ENCODE data around the gene PIP5K1C. TPM values are rescaled to one million over a fixed set of nuclear protein-coding genes. Genes with fewer than 3 reads are reported as not detected.

The PIP5K1C gene
- total RNA-seq, 1 donor from 2014 or later, result 23.5 TPM

DNA sequence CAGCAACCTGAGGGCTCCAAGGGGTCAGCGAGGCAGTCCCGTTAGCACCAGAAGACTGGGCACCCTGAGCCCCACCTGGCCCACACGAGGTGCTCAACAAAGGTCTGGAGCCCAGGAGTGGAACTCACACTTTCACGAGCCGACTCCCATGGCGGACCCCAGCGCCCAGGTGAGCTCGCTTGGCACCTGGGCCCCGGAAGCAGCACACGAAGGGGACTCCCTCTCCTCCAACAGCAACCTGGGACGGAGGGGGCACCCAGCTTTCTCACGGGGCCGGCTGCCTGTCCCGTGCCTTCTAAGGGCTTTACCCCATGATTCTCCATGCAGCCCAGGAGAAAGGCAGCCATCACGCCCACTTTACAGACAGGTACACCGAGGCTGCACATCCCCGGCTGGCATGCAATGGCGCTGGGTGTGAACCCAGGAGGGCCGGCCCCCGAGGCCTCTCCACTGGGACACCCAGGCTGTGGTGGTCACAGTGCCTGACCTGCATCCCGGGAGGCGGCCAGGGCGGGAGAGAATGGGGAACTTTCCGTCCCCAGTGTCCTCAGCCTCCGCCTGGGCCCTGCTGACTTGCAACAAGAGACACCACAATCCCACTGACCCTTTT, 5.0 kb downstream of the PIP5K1C start:
- intact Hi-C loops (cut with micrococcal nuclease), result no loop called here

DNA sequence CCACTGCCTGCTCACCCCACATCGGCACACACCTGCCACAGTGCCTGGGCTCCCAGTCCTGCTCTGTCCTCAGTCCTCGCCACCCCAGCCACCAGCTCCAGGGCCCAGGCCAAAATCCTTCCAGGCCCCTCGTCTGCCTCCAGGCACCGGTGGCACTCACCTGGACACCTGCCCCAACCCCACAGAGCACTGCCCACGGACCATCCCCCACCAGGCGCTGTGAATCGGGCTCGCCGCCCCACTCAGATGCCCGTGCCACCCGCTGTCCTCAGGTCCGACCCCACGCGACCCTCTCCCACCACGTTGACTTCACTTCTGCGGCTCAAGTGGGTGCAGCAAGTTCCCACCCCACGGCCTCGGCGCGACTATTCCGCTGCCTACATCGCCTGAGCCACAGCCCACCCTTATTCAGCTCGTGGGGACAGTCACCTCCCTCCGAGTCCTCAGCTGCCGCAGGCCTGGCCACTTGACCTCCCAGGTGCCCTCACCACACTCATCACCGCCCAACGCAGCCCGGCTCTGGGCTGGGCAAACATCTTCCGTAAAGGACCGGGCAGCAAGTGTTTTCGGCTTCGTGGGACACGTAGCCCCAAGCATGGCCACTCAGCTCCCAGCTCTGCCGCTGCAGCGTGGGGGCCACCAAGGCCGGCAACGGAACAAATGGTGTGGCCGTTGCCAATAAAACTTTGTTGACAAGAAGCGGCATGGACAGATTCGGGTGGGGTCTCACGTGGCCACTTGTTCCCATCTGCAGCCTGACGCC, 5.7 kb downstream of the PIP5K1C start:
- intact Hi-C loops (cut with micrococcal nuclease), result no loop called here

DNA sequence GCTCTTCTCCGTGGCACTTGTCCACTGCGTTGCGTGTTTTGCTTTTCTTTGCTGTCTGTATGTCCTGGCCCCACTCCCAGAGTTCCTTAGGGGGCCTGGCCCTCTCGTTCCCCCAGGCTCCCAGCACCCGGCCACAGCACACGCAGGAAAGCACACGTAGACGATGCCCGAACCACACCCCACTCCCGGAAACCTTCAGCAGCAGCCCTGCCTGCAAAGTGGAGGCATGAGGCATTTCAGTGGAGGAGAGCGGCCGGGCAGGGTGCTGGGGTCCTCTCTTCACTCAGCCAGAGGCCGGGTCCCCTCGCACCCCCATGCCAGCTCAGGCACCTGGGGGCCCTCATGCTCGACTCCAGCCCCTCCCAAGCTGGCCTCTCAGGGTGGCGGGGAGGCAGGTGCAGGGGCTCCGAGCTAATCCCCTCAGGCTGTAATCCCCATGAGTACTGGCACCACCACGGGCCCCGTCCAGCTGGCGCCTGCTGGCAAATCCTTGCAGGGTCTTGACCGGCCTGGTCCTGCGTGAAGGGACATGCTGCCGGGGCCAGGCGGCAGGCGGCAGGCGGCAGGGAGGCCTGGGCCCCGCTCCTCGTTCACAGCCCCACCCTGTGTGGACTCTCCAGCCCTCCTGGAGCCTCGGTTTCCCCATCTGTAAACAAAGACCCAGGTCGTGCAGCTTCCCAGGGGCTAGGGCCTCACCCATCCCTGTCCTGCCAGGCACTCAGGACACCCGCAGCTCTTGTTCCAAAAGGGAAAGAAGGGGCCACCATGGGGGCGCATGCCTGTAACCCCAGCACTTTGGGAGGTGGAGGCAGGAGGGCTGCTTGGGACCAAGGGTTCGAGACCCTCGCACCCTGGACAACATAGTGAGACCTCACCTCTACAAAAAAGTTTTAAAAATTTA, 7.0 kb downstream of the PIP5K1C start:
- intact Hi-C loops (cut with micrococcal nuclease), result no loop called here

DNA sequence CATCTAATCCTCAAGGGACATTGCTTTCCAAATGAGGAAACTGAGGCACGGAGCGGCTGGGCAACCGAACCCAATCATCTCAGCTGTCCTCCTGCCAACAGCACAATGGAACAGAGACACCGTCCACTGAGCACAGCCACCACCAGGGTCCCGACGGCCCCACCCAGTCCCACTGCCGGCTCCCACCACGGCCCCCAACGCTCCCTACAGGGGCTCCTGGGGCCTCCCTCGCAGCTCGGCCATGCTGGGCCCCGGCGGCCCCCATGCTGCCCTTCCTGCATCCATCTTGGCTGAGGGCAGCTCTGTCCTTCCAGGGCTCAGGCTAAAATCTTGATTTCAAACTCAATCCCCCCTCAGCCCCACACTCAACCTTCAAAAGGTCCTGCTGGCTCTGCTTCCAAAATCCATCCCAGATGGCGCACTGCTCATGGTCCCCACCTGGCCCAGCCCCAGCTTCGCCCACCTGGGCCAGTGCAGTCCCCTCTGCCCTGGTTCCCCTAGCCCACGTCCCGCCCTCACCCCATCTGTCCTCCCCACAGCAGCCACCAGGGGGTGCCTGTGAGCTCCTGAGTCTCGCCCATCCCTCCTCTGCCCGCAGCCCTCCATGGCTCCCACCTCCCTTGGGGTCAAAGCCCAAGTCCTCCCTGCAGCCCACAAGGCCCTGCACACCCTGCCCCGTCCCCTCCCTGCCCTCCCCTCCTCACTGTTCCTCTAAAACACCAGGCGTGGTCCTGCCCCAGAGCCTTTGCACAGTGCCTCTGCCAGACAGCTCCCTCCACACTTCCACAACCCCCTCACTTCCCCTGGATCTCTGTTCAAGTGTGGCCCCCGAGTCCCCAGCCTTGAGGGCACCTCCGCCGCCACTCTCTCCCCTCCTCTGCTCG, 7.9 kb downstream of the PIP5K1C start:
- intact Hi-C loops (cut with micrococcal nuclease), result no loop called here

DNA sequence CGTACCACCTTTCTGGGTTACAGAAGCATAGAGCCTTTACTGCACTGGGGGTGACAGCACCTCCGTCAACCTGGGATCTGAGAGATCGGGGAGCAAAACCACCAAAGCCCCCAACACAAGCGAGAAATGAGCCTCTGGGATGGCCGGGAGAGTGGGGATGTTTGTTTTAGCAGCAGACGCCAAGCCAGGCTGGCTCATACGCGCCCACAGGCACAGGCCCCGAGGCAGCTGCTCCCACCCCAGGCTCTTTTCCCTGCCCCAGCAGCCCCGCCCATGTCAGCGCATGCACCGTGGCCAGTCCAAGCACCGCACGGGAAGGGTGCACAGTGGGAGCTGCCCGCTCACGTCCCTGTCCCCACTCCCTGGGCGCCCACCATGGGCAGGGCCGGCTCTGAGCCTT, 8.5 kb downstream of the PIP5K1C start:
- intact Hi-C loops (cut with micrococcal nuclease), result no loop called here

DNA sequence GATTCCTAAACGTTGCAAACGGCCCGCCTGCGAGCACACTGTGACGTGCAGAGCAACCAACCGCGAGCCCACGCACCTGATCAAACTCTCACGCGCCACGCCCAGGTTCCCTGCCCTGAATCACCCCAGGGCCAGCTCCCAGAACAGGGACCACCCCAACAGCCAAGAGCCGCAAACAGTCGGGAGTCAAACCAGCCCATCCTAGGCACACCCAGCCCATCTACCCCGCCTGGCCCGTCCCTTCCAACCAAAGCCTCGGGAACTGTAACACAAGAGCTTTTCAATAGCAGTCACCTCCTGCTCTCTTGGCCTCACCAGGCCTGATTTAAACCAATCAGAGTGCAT, 8.9 kb downstream of the PIP5K1C start:
- intact Hi-C loops (cut with micrococcal nuclease), result no loop called here

DNA sequence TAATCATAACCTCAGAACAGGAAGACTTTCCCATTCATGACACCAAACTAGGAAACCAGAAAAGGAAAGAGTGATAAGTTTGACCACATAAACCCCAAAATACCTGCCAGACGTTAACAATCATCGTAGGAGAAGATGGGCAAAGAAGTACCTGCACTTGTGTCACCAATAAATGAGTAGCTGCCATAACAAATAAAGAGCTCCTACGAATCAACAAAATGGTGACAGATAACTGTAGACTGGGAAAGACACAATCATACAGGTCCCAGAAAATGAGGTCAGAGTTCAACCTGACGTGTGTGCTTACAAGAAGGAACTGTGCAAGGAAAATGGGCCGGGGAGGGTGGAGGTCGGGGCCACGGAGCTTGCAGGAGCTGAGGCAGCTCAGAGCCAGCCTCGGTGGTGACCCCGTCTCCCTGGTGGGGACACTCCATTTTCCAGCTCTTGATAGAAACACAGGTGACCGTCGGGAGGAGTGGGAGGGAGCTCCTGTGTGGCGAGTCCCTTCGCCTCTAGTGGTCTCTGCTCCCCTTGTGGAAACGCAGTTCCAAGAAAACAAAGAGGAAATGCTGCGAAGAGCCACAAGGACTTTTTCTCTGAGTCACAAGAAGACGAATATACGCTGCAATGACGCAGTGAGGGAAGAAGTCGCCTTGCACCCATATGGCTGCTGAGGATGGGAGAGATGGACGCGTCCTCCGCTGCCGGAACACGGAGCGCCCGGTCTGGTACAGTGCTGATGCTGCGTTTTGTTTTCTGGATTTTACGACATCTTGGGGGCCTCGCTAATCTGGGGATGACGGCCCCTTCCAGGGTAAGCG, 9.5 kb downstream of the PIP5K1C start:
- intact Hi-C loops (cut with micrococcal nuclease), result no loop called here

DNA sequence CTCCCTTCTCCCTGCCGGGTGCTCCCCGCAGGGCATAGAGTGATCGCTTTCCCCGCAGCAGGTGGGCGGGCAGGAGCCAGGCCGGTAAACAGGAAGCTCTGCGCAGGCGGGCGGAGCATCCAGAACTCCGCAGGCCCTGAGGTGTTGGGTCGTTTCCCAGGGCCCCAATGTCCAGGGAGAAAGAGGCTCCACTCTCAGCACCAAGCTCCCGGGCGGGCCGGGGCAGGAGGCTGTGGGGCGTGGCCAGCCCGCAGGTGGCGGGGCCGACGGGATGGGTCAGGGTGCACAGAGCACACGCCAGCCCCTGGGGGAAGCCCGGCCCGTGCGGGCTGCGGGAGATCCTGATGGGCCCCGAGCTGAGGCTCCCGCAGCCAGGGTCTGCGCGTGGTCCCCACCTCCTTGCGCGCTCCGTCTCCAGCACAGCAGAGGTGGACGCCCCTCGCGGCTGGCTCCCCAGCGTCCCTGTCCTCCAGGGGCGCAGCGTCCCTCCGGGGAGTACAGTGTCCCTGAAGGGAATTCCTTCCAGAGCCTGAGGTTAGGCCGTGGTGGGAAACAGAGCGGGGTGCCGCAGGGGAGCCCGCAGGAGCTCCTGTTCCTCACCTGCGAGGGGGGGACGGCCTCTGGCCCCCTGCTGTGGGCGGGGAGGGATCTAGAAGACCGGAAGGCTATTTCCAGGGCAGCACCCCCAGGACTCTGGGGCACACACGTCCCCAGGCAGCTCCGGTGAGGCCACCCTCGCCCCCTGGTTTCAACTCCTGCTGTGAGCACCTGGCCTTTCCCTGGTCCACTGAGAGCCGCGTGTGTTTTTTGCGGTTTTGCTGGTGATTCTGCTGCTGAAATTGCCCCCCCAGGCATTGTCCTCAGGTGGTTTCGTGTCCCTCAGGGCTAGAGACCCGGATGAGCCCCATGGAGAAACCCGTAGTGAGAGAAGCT, 12.2 kb downstream of the PIP5K1C start:
- intact Hi-C loops (cut with micrococcal nuclease), result no loop called here

DNA sequence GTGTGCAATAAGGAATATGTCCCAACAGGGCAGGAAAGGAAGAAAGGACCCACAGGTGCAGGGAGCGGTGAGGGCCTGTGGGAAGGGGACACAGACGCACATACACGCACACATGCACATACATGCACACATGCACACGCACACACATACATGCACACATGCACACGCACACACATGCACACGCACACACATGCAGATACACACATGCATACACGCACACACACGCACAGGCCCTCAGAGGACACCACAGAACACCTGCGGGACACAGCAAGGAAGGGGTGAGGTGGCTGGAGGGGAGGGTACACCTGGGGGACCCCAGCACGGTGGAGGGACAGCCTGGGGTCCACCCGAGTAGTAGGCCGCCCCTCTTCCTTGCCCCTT, 12.9 kb downstream of the PIP5K1C start:
- intact Hi-C loops (cut with micrococcal nuclease), result no loop called here

DNA sequence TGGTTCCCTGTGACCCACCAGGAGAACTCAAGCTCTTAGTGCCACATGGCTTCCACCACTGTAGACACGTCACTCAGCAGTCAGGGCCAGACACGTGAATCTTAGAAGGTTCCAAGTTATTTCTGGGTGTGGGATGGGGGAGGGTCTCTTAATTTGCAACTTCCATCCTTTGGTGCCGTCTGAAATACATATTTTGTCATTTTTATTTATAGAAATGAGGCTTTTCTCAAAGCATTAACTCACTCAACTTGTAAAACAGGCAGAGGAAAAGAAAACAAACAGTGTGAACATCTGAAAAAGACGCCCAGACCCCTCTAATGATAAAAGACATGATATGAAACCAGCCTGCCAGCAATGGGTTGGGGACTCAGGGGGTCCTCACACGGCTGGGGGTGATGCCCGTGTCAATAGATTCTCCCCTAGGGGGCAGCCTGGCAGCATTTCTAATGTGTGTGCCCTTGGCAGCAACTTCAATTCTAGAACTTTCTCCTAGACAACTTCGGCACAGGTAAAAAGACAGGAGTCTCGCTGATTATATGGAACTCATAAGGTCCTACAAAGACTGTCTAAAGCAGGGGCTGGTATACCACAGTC, 15.4 kb downstream of the PIP5K1C start:
- intact Hi-C loops (cut with micrococcal nuclease), result no loop called here

DNA sequence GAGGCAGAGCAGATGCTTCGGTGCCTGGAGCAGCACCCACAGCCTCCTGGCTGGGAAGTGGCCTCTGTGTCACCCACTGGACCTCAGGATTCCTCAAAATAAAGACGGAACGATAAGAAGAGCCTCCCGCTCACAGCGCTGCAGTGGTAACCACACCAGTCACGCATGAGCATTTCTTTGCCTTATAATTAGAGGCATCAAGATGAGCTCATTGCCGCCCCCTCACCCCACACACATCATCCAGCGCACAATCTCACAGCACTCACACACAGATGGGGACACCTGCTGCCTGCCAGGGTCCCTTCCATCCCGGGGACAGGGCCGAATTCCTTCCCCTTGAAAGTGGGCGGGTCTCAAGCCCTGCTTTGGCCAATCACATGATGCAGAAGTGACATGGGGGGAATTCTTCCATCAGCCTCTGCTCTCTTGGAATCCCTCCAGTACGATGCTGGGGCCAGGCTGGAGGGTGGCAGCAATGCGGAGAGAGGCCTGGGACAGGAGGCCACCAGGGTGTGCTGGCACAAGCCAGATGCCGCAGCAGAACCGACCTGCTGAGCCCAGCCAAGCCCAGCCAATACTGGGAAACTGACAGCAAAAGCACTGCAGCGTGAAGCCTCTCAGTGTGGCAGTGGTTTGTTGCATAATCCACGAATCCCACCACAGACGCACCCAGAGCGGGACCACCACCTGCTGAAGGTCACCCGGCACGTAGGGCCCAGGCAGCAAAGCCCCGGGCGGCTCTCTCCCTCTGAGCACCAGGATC, 16.0 kb downstream of the PIP5K1C start:
- intact Hi-C loops (cut with micrococcal nuclease), result no loop called here

DNA sequence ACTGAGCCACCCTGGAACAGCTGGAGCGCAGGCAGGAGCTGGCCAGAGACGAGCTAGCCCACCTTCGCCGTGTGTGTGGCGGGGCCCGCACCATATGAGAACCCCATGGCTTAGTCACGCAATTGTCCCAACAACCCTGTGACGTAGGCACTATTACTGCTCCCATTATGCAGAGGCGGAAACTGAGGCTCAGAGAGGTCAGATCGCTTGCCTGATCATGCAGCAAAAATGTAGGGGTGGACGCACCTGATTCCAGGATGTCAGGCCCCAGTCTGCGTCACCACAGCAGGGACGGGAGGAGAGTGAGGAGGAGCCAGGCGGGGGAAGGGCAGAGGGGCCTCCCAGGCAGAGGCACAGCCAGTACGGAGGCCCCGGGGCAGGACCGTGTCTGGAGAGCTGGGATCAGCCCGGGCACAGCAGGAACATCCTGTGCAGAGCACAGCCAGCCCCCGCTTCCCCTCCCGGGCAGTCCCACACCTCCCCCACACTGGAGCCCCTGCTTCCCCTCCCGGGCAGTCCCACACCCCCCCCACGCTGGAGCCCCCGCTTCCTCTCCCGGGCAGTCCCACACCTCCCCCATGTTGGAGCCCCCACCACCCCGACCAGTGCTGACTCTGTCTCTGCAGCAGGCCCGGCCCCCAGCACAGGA, 16.7 kb downstream of the PIP5K1C start:
- intact Hi-C loops (cut with micrococcal nuclease), result no loop called here

DNA sequence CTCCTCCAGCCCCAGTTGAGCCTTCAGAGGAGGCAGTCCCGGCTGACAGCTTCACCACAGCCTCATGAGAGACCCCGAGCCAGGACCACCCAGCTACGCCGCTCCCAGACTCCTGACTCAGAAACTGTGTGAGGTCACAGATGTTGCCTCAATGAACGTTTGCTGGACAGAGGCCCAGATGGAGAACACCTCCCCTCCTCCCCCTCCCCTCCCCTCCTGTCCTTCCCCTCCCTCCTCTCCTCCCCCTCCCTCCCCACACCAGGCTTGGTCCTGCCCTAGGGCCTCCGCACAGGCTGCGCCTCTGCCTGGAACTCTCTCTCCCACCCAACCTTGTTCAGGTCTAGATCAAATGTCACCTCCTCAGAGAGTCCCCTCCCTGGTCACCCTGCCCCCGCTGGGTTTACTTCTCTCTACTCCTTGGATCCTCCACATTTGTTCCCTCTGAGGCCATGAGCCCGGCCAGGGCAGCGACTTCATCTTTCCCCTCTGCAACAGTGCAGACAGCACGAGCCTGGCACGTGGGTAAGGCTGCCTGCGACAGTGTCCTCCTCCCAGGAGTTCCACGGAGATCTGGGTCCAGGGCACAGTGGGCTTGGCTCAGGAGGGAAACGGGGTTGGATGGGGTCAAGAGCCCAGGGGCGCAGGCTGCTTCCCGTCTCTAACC, 17.4 kb downstream of the PIP5K1C start:
- intact Hi-C loops (cut with micrococcal nuclease), result no loop called here

DNA sequence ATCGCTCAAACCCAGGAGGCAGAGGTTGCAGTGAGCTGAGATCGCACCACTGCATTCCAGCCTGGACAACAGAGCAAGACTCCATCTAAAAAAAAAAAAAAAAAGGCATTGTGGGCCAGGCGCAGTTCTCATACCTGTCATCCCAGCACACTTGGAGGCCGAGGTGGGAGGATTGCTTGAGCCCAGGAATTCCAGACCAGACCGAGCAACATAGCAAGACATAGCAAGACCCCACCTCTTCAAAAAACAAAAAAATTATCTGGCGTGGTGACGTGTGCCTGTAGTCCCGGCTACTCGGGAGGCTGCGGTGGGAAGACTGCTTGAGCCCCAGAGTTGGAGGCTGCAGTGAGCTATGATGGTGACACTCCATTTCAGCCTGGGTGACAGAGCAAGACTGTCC, 18.0 kb downstream of the PIP5K1C start:
- intact Hi-C loops (cut with micrococcal nuclease), result no loop called here

DNA sequence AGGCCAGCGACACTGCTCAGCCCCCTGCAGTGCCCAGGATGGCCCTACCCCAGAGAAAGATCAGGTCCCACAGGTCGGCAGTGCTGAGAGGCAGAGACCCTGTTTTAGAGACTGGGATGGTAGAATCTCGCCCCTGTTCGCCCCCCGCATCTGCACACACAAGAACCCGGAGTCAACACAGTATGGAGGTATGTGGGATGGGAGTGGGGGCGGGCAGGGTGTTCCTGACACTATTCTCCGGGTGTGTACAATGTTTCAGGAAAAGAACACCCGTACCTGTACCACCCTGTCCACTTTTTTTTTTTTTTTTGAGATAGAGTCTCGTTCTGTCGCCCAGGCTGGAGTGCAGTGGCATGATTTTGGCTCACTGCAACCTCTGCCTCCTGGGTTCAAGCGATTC, 19.3 kb downstream of the PIP5K1C start:
- intact Hi-C loops (cut with micrococcal nuclease), result no loop called here

DNA sequence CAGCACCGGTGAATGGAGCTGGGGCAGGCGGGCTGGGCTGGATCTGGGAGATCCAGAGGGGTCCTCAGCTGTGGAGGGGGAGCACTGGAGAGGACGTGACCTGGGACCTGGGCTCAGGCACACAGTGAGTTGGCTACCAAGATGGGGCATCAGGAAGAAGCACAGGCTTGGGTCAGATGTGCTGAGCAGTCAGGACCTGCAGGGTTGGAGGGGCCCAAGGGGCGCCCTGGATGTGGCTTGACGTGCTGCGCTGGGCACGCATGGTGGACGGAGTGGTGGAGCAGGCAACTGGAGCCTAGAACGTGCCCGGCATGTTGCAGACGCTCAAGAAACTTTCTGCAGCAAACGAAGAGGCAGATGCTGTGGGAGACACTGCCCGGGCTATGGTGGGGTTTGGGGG, 20.7 kb downstream of the PIP5K1C start:
- intact Hi-C loops (cut with micrococcal nuclease), result no loop called here

DNA sequence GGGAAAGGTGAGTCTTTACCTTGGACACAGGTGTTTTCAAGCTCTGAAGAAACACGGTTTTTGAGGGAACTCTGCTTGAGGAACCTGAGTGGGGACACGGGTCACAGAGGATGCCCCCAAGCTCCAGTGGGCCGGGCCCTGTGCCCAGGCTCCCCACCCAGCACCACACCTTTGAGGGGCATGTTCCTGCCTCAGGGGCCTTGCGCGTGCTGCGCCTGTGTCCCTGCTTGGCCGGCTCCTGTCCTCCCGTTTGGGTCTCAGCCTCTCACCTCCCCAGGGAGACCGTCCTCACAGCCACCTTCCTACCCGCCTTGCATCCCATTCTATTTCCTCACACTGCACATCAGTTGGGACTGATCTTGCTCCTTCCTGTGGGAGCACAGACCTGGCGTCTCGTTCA, 21.1 kb downstream of the PIP5K1C start:
- intact Hi-C loops (cut with micrococcal nuclease), result no loop called here
